ENCODE measurements around the gene KMT2D.

DNA sequence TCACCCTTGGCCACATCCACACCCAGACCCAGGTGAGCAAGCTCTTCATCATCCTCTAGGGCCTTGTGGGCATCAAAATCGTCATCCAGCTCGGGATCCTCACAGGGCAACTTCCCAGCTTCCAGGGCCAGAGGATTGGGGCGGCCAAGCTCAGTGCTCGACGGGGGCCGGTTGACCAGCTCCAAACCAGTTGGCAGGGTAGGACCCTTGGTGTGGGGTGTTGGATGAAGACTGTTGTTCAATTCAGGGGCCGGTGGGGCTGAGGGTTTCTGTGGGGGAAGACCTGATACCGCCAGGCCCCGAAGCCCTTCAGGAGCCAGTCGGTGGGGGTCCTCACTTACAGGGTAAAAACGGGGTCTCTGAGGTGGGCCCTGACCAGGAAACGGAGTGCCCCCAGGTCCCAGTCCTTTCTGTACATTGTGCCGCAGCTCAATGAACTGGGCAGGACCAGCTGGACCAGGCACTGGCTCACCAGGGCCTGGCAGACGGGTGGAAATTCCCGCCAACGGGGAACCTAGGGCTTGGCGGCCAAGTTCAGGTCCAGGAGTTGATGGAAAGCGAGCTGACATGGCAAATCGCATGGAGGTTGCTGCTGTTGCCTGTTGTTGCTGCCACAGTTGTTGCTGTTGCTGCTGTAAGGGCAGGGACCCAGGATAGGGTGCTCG, 22.2 kb downstream of the KMT2D start:
- TF ChIP-seq, protein P1, sequence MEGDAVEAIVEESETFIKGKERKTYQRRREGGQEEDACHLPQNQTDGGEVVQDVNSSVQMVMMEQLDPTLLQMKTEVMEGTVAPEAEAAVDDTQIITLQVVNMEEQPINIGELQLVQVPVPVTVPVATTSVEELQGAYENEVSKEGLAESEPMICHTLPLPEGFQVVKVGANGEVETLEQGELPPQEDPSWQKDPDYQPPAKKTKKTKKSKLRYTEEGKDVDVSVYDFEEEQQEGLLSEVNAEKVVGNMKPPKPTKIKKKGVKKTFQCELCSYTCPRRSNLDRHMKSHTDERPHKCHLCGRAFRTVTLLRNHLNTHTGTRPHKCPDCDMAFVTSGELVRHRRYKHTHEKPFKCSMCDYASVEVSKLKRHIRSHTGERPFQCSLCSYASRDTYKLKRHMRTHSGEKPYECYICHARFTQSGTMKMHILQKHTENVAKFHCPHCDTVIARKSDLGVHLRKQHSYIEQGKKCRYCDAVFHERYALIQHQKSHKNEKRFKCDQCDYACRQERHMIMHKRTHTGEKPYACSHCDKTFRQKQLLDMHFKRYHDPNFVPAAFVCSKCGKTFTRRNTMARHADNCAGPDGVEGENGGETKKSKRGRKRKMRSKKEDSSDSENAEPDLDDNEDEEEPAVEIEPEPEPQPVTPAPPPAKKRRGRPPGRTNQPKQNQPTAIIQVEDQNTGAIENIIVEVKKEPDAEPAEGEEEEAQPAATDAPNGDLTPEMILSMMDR (IDR thresholded peaks at IDR 0.05; ENCODE audit: insufficient read depth, low read length) = no peak
- TF ChIP-seq POLR2AphosphoS5 (IDR thresholded peaks at IDR 0.05; ENCODE audit: low read depth) = no peak
- no peak for TF ChIP-seq GABPA (IDR thresholded peaks at IDR 0.05; ENCODE audit: low read depth)
- TF ChIP-seq, protein P2, sequence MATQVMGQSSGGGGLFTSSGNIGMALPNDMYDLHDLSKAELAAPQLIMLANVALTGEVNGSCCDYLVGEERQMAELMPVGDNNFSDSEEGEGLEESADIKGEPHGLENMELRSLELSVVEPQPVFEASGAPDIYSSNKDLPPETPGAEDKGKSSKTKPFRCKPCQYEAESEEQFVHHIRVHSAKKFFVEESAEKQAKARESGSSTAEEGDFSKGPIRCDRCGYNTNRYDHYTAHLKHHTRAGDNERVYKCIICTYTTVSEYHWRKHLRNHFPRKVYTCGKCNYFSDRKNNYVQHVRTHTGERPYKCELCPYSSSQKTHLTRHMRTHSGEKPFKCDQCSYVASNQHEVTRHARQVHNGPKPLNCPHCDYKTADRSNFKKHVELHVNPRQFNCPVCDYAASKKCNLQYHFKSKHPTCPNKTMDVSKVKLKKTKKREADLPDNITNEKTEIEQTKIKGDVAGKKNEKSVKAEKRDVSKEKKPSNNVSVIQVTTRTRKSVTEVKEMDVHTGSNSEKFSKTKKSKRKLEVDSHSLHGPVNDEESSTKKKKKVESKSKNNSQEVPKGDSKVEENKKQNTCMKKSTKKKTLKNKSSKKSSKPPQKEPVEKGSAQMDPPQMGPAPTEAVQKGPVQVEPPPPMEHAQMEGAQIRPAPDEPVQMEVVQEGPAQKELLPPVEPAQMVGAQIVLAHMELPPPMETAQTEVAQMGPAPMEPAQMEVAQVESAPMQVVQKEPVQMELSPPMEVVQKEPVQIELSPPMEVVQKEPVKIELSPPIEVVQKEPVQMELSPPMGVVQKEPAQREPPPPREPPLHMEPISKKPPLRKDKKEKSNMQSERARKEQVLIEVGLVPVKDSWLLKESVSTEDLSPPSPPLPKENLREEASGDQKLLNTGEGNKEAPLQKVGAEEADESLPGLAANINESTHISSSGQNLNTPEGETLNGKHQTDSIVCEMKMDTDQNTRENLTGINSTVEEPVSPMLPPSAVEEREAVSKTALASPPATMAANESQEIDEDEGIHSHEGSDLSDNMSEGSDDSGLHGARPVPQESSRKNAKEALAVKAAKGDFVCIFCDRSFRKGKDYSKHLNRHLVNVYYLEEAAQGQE (IDR thresholded peaks at IDR 0.05; ENCODE audit: insufficient replicate concordance, low read depth) = no peak

Measured in HL-60 (cell line).